HG03342 (cell line): ENCODE data around the gene KRTAP4-4.
"Not testable (repeated sequence)": the region's sequence is repeated elsewhere in the genome, so short reads cannot be mapped to it uniquely, and the experiment has no call there.

Experiments
- ATAC-seq: cut with Tn5 transposase; IDR thresholded peaks from one replicate; pipeline ENCODE4 v1.9.1; 2021; ENCODE audit warnings: mild to moderate bottlenecking, moderate library complexity; ENCODE audit not compliant: unreplicated experiment

KRTAP4-4 gene

DNA sequence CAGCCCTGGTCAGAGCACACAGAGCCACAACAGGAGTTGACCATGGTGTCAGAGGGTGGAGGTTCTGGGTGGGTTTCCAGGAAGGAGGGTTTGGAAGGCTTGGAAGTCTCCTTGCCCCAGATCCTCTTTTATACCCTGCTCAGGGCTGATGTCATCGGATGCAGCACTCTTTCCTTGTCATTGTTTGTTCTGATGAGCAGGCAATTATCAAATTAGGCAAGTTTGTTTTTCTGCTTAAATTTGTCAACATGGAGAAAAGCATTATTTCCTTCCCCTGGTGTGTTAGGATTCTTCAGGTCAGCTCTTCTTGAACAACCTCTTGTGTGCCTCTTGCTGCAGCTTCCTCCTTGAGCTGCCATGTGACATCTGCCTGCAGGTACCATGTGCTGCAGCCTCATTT lies at the start of gene KRTAP4-4:
Gene KRTAP4-4, minus strand, starts transcription at position 101 of the 400 bp plus-strand sequence. Its CDS starts 57 bp downstream, at position 44.
- no peak for ATAC-seq

DNA sequence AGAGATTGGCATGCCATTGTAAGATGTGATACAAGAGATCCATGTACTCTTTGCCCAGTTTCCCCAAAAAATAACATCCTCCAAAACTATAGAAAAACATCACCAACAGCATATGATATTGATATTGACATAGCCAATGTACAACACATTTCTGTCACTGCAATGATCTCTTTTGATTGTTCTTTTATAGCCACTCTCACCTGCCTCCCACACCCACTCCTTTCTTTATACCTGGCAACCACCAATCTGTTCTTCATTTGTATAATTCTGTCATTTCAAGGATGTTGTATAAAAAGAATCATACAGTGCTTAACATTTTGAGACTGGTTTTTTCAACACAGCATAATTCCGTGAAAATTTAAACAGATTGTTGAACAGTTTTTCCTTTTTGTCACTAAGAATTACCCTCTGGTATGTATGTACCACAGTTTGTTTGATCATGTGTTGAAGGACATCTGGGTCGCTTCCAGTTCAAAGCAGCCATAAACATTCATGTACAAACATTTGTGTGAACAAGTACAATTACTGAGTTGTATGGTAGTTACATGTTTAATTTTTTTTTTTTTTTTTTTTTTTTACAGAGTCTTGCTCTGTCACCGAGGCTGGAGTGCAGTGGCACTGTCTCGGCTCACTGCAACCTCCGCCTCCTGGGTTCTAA lies 39.0 kb upstream of the KRTAP4-4 start:
- ATAC-seq = no peak

DNA sequence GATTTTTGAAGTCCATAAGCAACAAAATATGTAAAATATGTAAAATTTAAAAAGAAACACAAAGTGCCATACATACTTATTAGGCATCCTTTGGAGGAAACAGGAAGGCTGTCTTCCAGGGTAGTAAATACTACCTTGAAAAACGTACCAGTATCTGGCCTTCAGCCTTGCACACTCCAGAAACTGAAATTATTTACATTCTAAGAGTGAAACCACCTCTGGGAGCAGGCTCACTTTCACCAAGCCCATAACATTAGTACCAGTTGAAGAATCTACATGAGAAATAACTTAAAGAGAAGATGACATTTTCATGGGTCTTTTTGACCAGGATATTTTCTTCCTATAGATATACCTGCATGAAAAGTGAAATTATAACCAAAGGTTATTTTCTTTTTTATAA lies 35.5 kb upstream of the KRTAP4-4 start:
- ATAC-seq = no peak

DNA sequence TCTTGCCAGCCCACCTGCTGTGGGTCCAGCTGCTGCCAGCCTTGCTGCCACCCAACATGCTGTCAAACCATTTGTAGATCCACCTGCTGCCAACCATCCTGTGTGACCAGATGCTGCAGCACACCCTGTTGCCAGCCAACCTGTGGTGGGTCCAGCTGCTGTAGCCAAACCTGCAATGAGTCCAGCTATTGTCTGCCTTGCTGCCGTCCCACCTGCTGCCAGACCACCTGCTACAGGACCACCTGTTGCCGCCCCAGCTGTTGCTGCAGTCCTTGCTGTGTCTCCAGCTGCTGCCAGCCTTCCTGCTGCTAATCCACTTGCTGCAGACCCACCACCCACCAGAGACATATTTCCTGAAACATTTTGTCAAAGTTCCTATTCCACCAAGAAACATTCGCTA lies 29.8 kb upstream of the KRTAP4-4 start:
- no peak for ATAC-seq

DNA sequence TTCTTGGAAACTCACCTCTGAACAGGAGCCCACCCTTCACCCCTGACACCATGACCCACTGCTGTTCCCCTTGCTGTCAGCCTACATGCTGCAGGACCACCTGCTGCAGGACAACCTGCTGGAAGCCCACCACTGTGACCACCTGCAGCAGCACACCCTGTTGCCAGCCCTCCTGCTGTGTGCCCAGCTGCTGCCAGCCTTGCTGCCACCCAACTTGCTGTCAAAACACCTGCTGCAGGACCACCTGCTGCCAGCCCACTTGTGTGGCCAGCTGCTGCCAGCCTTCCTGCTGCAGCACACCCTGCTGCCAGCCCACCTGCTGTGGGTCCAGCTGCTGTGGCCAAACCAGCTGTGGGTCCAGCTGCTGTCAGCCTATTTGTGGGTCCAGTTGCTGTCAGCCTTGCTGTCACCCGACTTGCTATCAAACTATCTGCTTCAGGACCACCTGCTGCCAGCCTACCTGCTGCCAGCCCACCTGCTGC lies 29.3 kb upstream of the KRTAP4-4 start, which contains the start of gene KRTAP9-1:
Gene KRTAP9-1, plus strand, starts transcription at position 51 of the 482 bp plus-strand sequence. Its CDS starts 0 bp downstream, at position 51.
- ATAC-seq = not testable (repeated sequence)

DNA sequence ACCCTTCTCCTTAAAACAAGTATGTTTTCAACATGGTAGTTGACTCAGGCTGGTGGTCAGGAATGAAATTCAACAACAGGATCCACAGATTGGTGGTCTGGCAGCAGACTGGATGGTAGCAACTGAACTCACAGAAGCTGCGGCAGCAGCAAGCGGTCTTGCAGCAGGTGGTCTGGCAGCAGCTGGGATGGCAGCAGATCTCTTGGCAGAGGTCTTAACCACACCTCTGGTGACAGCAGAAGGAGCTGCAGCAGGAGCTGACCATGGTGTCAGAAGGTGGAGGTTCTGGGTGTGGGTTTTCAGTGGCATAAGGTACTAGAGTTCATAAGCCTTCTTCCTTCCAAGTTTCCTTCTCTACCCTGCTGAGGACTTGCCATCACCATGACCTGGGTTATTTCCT lies 26.3 kb upstream of the KRTAP4-4 start:
- ATAC-seq = no peak

DNA sequence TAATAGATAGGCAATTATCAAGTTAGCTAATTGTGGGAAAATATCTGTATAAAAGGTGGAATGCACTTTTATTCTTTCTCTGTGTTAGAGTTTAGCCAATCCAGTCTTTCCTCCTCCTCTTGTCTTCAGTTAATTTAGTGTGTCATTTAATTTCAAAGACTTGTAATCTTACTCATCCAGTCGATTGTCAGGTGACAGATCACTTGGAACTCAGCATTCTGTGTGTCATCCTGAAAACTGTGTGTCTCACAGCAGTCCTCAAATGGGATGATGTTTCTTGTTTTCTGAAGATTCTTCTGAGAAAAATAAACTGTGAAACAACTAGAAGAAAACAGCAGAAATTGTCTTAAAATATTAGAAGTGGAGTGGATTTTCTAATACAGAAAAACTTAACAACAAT lies 24.5 kb upstream of the KRTAP4-4 start:
- no peak for ATAC-seq

DNA sequence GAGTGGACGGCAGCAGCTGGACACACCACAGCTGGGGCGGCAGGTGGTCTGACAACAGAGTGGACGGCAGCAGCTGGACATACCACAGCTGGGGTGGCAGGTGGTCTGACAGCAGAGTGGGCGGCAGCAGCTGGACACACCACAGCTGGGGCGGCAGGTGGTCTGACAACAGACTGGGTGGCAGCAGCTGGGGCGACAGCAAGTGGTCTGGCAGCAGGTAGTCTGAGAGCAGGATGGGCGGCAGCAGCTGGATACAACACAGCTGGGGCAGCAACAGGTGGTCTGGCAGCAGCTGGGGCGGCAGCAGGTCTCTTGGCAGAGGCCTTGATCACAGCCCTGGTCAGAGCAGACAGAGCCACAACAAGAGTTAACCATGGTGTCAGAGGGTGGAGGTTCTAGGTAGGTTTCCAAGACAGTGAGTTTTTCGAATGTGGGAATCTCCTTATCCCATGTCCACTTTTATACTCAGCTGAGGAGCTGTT lies 24.0 kb upstream of the KRTAP4-4 start, which contains the start of gene KRTAP4-1:
Gene KRTAP4-1, minus strand, starts transcription at position 432 of the 482 bp plus-strand sequence. Its CDS starts 57 bp downstream, at position 375.
- ATAC-seq = no peak

DNA sequence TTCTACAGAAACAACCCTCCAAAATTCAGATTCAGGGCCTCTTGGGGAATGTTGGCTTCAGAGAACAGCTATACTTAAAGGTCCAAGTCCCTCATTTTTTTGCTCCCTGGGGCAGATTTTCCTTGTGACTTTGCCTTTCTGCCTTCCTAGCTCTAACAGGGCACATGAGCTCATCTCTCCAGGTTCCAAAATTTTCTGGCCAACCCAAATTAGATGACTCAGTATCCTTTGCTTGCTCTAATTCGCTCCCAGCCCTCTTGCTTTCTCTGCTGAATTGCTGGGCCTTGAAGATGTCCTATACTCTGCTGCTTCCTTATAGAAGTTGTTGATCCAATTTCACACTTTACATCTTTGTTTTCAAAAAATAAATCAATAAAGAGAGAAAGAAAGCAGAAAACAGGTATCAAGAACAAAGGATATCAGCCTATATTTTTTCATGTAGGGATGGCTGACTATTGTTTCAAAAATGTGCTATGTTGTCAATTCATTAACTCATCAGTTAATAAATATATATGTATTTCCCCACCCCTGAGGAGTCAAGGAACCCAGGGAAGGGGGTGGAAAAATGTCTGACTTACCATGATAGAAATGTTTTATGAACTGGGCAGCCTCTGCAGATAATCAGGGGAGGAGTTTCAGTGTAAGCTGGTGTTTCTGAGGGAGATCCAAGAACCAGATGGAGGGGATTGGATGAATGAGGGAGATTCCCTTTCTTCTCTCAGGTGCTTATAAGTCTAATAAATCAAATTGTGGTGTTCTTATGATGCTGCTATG lies 18.5 kb upstream of the KRTAP4-4 start:
- ATAC-seq = no peak

DNA sequence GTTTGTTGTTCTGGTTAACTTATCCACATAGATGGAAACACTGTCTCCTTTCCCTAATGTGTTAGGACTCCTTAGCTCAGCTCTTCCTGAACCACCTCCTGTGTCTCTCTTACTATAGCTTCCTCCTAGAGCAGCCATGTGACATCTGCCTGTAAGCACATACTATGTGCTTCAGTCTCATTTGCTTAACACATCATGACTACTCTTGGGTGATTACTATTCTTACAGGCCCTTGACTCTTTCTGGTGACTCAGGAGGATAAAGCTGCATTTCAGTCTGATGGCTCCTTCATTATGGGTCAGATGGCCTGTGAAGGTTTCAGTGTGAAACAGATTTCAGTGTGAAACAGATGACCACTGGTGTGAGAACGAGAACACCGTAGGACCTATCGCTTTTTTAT lies 17.8 kb upstream of the KRTAP4-4 start:
- no peak for ATAC-seq

DNA sequence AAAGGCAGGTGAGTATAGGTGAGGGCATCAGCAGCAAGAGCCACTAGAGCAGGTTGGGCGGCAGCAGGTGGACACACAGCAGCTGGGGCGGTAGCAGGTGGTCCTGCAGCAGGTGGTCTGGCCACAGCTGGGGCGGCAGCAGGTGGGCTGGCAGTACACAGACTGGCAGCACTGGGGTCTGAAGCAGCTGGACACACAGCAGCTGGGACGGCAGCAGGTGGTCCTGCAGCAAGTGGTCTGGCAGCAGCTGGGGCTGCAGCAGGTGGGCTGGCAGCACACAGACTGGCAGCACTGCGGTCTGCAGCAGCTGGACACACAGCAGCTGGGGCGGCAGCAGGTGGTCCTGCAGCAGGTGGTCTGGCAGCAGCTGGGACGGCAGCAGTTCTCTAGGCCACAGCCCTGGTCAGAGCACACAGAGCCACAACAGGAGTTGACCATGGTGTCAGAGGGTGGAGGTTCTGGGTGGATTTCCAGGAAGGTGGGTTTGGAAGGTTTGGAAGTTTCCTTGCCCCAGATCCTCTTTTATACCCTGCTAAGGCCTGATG lies 17.3 kb upstream of the KRTAP4-4 start, which contains the start of gene KRTAP4-2:
Gene KRTAP4-2, minus strand, starts transcription at position 495 of the 545 bp plus-strand sequence. Its CDS starts 57 bp downstream, at position 438.
- ATAC-seq = no peak

DNA sequence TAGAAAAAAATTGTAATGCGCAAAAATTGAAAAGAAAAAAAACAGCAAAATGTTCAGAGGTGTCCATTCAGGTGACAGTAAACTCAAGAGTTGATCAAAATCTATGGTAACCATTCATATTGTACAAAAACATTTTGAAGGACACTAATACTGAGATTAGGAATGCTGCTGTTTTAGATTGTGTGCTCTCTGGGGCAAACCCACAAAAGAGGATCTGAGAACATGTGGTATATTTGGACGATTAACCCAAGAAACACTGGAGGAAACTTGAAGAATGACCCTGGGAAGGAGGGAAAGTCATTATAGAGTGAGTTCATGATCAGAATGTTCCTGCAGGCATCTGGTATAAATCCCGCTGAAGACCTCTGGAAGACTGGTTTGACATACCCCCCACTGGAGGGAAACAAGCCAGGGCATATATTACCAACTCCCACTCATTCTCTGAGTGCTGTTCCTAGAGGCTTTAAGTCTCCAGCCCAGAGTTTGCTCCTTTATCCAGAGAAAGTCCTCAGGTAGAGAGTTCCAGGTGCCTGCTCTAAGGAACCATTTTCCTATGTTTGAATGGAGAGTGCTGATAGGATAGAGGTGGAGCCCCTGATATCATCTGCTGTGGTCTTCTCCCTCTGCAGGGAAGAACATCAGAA lies 16.3 kb upstream of the KRTAP4-4 start:
- no peak for ATAC-seq

DNA sequence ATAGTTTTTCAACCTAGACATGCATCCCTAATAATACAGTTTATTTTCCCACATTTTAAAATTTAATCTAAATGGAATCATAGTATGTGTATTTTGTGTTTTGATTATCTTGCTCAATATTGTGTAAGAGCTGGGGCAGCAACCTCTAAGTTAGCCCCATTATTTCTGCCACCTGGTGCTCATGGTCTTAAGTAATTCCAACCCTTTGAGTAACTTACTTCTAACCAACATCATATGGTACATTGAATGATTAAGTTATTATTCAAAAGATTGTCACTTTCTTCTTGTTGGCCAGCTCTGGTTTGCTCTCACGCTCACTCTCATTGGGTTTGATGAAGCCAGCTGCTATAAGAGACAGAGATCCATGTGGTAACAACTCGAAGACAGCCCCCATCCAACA lies 11.3 kb upstream of the KRTAP4-4 start:
- ATAC-seq = no peak

DNA sequence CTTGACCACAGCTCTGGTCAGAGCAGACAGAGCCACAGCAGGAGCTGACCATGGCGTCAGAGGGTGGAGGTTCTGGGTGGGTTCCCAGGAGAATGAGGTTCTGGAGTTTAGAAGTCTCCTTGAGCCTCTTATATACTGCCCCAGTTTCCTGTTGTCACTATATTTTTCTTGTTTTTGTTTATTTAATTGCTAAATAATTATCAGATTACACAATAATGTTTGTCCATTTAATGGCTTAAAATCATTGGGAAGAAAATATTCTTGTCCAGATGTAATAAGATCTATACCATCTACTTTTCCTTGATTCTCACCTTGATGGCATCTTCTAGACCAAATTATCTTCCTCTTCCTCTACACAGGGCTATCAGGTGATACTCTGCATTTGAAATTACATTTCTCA lies 7.6 kb upstream of the KRTAP4-4 start, which contains the start of gene KRTAP4-3:
Gene KRTAP4-3, minus strand, starts transcription at position 101 of the 400 bp plus-strand sequence. Its CDS starts 49 bp downstream, at position 52.
- no peak for ATAC-seq

DNA sequence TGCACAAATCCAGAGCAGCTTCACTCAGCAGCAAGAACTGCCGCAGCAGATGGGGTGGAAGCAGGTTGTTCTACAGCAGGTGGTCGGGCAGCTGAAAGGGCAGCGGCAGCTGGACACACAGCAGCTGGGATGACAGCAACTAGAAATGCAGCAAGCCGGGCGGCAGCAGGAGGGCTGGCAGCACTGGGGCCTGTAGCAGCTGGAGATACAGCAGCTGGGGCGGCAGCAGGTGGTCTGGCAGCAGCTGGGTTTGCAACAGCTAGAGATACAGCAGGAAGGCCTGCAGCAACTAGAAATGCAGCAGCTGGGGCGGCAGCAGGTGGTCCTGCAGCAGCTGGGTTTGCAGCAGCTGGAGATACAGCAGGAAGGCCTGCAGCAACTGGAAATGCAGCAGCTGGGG lies 7.0 kb upstream of the KRTAP4-4 start:
- ATAC-seq = no peak

DNA sequence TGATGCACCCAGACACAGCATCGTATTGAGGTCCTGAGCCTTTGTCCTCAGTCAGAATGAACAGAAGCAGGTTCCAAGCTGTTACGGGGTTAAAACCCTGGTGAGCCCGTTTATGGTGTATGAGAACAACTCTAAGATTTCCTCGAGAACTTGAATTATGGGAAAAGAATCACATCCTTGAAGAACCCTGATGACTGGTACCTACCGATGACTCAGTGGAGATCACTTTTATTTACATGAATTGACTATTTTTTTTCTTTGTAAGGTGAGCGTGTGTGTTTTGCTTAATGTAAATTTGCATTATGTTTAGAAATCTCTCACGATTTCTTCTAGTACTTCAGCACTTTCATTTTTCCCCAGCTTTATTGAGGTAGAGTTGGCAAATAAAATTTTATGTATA lies 3.3 kb upstream of the KRTAP4-4 start:
- ATAC-seq = no peak

DNA sequence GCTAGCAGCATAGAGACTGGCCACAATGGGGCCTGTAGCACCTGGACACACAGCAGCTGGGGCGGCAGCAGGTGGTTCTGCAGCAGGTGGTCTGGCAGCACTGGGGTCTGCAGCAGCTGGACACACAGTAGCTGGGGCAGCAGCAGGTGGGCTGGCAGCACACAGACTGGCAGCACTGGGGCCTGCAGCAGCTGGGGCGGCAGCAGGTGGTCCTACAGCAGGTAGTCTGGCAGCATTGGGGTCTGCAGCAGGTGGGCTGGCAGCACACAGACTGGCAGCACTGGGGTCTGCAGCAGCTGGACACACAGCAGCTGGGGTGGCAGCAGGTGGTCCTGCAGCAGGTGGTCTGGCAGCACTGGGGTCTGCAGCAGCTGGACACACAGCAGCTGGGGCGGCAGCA lies 358 bp downstream of the KRTAP4-4 start:
- not testable (repeated sequence) for ATAC-seq

DNA sequence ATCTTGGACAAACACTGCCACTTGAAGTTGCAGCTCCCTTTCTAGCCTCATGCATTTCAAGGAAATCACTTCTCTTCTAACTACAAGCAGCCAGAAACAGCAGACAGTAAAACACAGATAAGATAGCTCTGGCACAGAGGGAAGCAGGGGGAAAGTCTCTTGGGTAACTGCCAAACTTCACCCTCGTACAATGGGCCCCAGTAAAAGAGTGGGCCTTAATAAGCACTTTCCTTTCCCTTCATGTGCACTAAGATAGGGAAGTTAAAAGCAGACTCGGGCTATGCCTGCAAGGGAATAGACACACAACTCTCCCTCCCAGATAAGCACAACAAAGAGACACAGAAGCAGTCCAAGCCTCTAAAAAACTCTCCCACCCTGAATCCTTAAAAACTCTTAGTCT lies 6.7 kb downstream of the KRTAP4-4 start:
- no peak for ATAC-seq

DNA sequence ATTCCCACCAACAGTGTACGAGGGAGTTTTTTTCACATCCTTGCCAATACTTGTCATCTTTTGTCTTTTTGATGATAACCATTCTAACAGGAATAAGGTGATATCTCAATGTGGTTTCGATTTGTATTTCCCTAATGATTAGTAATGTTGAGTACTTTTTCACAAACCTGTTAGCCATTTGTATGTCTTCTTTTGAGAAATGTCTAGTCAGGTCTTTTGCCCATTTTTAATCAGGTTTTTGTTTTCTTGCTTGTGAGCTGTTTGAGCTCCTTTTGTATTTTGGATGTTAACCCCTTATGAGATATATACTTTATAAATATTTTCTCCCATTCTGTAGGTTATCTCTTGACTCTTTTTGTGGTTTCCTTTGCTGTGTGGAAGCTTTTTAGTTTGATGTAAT lies 9.0 kb downstream of the KRTAP4-4 start:
- ATAC-seq = no peak

DNA sequence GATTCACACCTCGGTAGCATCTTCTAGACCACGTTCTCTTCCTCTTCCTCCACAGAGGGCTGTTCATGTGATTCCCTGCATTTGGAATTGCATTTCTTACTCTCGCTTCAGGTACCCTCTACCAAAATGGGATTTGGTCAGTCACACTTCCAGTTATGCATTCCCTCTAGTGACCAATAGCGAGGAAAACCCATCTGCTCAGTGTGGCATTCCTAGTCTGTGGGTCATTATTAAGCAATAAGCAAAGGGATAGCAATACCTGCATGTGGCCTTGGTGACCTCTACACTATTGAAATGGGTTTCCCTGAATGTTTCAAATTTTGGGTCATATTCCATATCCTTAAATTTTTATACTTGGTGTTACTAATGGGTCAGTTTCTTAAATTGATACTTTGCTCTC lies 10.5 kb downstream of the KRTAP4-4 start:
- ATAC-seq = no peak

DNA sequence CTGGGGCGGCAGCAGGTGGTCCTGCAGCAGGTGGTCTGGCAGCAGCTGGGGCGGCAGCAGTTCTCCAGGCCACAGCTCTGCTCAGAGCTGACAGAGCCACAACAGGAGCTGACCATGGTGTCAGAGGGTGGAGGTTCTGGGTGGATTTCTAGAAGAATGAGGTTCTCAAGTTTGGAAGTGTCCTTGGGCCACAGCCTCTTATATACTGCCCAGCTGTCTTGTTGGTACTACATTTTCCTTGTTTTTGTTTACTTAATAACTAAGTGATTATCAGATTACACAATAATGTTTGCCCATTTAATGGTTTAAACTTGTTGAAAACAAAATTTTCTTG lies 10.9 kb downstream of the KRTAP4-4 start, which contains the start of gene KRTAP4-5:
Gene KRTAP4-5, minus strand, starts transcription at position 174 of the 334 bp plus-strand sequence. Its CDS starts 58 bp downstream, at position 116.
- no peak for ATAC-seq
